ENCODE data around the gene IPCEF1.

Gene IPCEF1

GRCh38 chr6:154356690-154357089 is at the start of gene IPCEF1:
TSS of gene IPCEF1 (minus strand) at chr6:154356803. CDS start at chr6:154265947, 90,856 bp downstream.
- no peak for DNase-seq (ENCODE audit: low read depth in 2 of 3, low spot score in 2 of 3)

GRCh38 chr6:154406301-154406700 is 49.7 kb upstream of the IPCEF1 start:
- no peak for DNase-seq (ENCODE audit: low read depth in 2 of 3, low spot score in 2 of 3)

- DNase-seq (ENCODE audit: low read depth in 2 of 3, low spot score in 2 of 3): no peak
These were observed 48.3 kb upstream of the IPCEF1 start for GRCh38 chr6:154404791-154405400.

- DNase-seq (ENCODE audit: low read depth in 2 of 3, low spot score in 2 of 3): no peak
These were observed 47.2 kb upstream of the IPCEF1 start for GRCh38 chr6:154403788-154404187.

- no peak for DNase-seq (ENCODE audit: low read depth in 2 of 3, low spot score in 2 of 3)
These were observed 45.6 kb upstream of the IPCEF1 start for GRCh38 chr6:154402081-154402780.

- no peak for DNase-seq (ENCODE audit: low read depth in 2 of 3, low spot score in 2 of 3)
These were observed 42.5 kb upstream of the IPCEF1 start for GRCh38 chr6:154399097-154399496.

GRCh38 chr6:154397491-154398195 is 41.0 kb upstream of the IPCEF1 start:
- DNase-seq (ENCODE audit: low read depth in 2 of 3, low spot score in 2 of 3): no peak

GRCh38 chr6:154395878-154396277 is 39.3 kb upstream of the IPCEF1 start:
- no peak for DNase-seq (ENCODE audit: low read depth in 2 of 3, low spot score in 2 of 3)

GRCh38 chr6:154395316-154395715 is 38.7 kb upstream of the IPCEF1 start:
- no peak for DNase-seq (ENCODE audit: low read depth in 2 of 3, low spot score in 2 of 3)

GRCh38 chr6:154394571-154394970 is 38.0 kb upstream of the IPCEF1 start:
- DNase-seq (ENCODE audit: low read depth in 2 of 3, low spot score in 2 of 3): no peak

GRCh38 chr6:154390034-154390433 is 33.4 kb upstream of the IPCEF1 start:
- DNase-seq (ENCODE audit: low read depth in 2 of 3, low spot score in 2 of 3): no peak

GRCh38 chr6:154388803-154389202 is 32.2 kb upstream of the IPCEF1 start:
- no peak for DNase-seq (ENCODE audit: low read depth in 2 of 3, low spot score in 2 of 3)

- no peak for DNase-seq (ENCODE audit: low read depth in 2 of 3, low spot score in 2 of 3)
These were observed 30.5 kb upstream of the IPCEF1 start for GRCh38 chr6:154386848-154387717.

- no peak for DNase-seq (ENCODE audit: low read depth in 2 of 3, low spot score in 2 of 3)
These were observed 27.6 kb upstream of the IPCEF1 start for GRCh38 chr6:154384191-154384590.

GRCh38 chr6:154383273-154383672 is 26.7 kb upstream of the IPCEF1 start:
- DNase-seq (ENCODE audit: low read depth in 2 of 3, low spot score in 2 of 3): no peak

- DNase-seq (ENCODE audit: low read depth in 2 of 3, low spot score in 2 of 3): no peak
These were observed 26.1 kb upstream of the IPCEF1 start for GRCh38 chr6:154382740-154383139.

- no peak for DNase-seq (ENCODE audit: low read depth in 2 of 3, low spot score in 2 of 3)
These were observed 24.9 kb upstream of the IPCEF1 start for GRCh38 chr6:154381548-154381947.

GRCh38 chr6:154380741-154381140 is 24.1 kb upstream of the IPCEF1 start:
- DNase-seq (ENCODE audit: low read depth in 2 of 3, low spot score in 2 of 3): no peak

- no peak for DNase-seq (ENCODE audit: low read depth in 2 of 3, low spot score in 2 of 3)
These were observed 23.0 kb upstream of the IPCEF1 start for GRCh38 chr6:154379585-154379984.

GRCh38 chr6:154378518-154378917 is 21.9 kb upstream of the IPCEF1 start:
- DNase-seq (ENCODE audit: low read depth in 2 of 3, low spot score in 2 of 3): no peak

GRCh38 chr6:154377726-154378125 is 21.1 kb upstream of the IPCEF1 start:
- no peak for DNase-seq (ENCODE audit: low read depth in 2 of 3, low spot score in 2 of 3)
